HL-60 (cell line): Measurements from ENCODE around the gene KCNN4.

ENCODE experiments used
- CTCF ChIP-seq: IDR thresholded peaks from one replicate; pipeline ENCODE4 v1.5.1; 2011; ENCODE audit warnings: low read length, control low read depth, inconsistent platforms; ENCODE audit not compliant: insufficient read depth
- POLR2AphosphoS5 ChIP-seq: IDR thresholded peaks from 2 replicates; pipeline ENCODE4 v1.6.1; 2012; ENCODE audit warnings: low read depth

GRCh38 chr19:43768273-43769050 lies 12.3 kb downstream of the KCNN4 start:
- no peak for TF ChIP-seq CTCF
- TF ChIP-seq POLR2AphosphoS5: 0 out of 2 replicates have a peak, but pooled peaks have one; percentile 12
